A375 (cell line): Measurements from ENCODE around the gene EPOP. TPM values are rescaled to one million over a fixed set of nuclear protein-coding genes. Genes with fewer than 3 reads are reported as not detected.

ENCODE experiments used
- small RNA-seq: library from RNA; depleted of rRNA; stranded (forward); fragments of <200 nt; gene quantifications from one replicate; pipeline ENCODE3, GENCODE V24; 2014
- total RNA-seq: library from RNA; depleted of rRNA; stranded (reverse); fragments of >200 nt; shearing (Covaris generic); gene quantifications from 2 replicates; pipeline ENCODE4 v1.2.3, GENCODE V29; 2014; rRNA removed

EPOP gene
- total RNA-seq: 8.9 and 11.2 TPM in 2 replicates

GRCh38 chr17:38674749-38675615 is at the start of gene EPOP:
Gene EPOP (minus strand): TSS chr17:38674957. CDS start chr17:38674495, 462 bp downstream.

GRCh38 chr17:38704606-38705522 is 30.1 kb upstream of the EPOP start, which contains the start of gene MLLT6:
Gene MLLT6 (plus strand): TSS chr17:38705273. CDS start chr17:38705633, 360 bp downstream.

Small RNAs within 50 kb of the gene (small RNA-seq; reads per million reads assigned to genes)
- gene MIR4726: not detected
- not detected for gene MIR4734

Other genes with a start within 250 kb of the EPOP start
- gene ARHGAP23, start 246.5 kb downstream of the EPOP start, total RNA-seq: 58.4 and 64.2 TPM in 2 replicates
- 4.2 TPM in 2 replicates for gene SRCIN1, start 69.0 kb downstream of the EPOP start, total RNA-seq
- 46.3 and 60.3 TPM in 2 replicates for gene MLLT6, start 30.3 kb upstream of the EPOP start, total RNA-seq
- 16.7 and 30.3 TPM in 2 replicates for gene CISD3, start 55.4 kb upstream of the EPOP start, total RNA-seq
- 10.5 and 14.5 TPM in 2 replicates for gene PCGF2, start 73.4 kb upstream of the EPOP start, total RNA-seq
- 353 and 359 TPM in 2 replicates for gene PSMB3, start 77.8 kb upstream of the EPOP start, total RNA-seq
- 27.5 and 31.3 TPM in 2 replicates for gene PIP4K2B, start 124.6 kb upstream of the EPOP start, total RNA-seq
- gene CWC25, start 150.4 kb upstream of the EPOP start, total RNA-seq: 26.7 and 30.2 TPM in 2 replicates
- 2,982 and 3,162 TPM in 2 replicates for gene RPL23, start 178.8 kb upstream of the EPOP start, total RNA-seq
- gene LASP1, start 195.1 kb upstream of the EPOP start, total RNA-seq: 82.0 and 84.4 TPM in 2 replicates